GM23338 (cell line): ENCODE data around the gene DRD2. TPM values are rescaled to one million over a fixed set of nuclear protein-coding genes. Genes with fewer than 3 reads are reported as not detected.

ENCODE experiments used
- ATAC-seq: fragments of 200-7000 bp; cut with Tn5 transposase; 3 replicates; pipeline ENCODE4 v1.9.1; 2020
- DNase-seq: peaks from one replicate; pipeline ENCODE4 v3.0.0-alpha.2; 2015; ENCODE audit warnings: low spot score
- H2AFZ ChIP-seq: fragments of 200-600 bp; sonication (generic); 2 replicates; pipeline ENCODE4 v1.8.0; 2016; ENCODE audit warnings: antibody characterized with exemption, mild to moderate bottlenecking, moderate library complexity
- H3F3A ChIP-seq: fragments of 200-600 bp; sonication (generic); replicated peaks from 2 replicates; pipeline ENCODE4 v1.8.0; 2017; ENCODE audit warnings: antibody characterized with exemption, mixed run types, low read depth
- H3K27ac ChIP-seq: fragments of 200-600 bp; sonication (generic); 2 replicates; pipeline ENCODE4 v1.6.1; 2016; ENCODE audit warnings: low read depth
- H3K27me3 ChIP-seq: fragments of 200-600 bp; sonication (generic); 2 replicates; pipeline ENCODE4 v1.8.0; 2016; ENCODE audit warnings: mild to moderate bottlenecking, mixed run types, moderate library complexity; ENCODE audit not compliant: insufficient read depth
- H3K36me3 ChIP-seq: fragments of 200-600 bp; sonication (generic); 2 replicates; pipeline ENCODE4 v1.8.0; 2016; ENCODE audit warnings: mild to moderate bottlenecking; ENCODE audit not compliant: insufficient read depth
- H3K4me1 ChIP-seq: fragments of 200-600 bp; sonication (generic); 2 replicates; pipeline ENCODE4 v1.8.0; 2016; ENCODE audit warnings: mild to moderate bottlenecking, moderate library complexity; ENCODE audit not compliant: insufficient read depth
- H3K4me2 ChIP-seq: fragments of 200-600 bp; sonication (generic); 2 replicates; pipeline ENCODE4 v1.7.1; 2017; ENCODE audit warnings: mixed run types
- H3K4me3 ChIP-seq: fragments of 200-600 bp; sonication (generic); 2 replicates; pipeline ENCODE4 v1.6.1; 2016; ENCODE audit warnings: mixed run types
- H3K79me2 ChIP-seq: fragments of 200-600 bp; sonication (generic); replicated peaks from 2 replicates; pipeline ENCODE4 v1.8.0; 2017; ENCODE audit warnings: mild to moderate bottlenecking; ENCODE audit not compliant: insufficient read depth
- H3K9me2 ChIP-seq: fragments of 200-600 bp; sonication (generic); 2 replicates; pipeline ENCODE4 v1.8.0; 2017; ENCODE audit not compliant: insufficient read depth
- H4K20me1 ChIP-seq: fragments of 200-600 bp; sonication (generic); replicated peaks from 2 replicates; pipeline ENCODE4 v1.8.0; 2017; ENCODE audit warnings: mild to moderate bottlenecking; ENCODE audit not compliant: insufficient read depth
- H3K27ac Mint-ChIP-seq: 2 replicates; pipeline ENCODE4 v1.8.0; 2020; ENCODE audit warnings: inconsistent platforms, mild to moderate bottlenecking, moderate library complexity, mixed read lengths
- H3K27me3 Mint-ChIP-seq: 3 replicates; pipeline ENCODE4 v1.8.0; 2022; ENCODE audit warnings: low read depth, mild to moderate bottlenecking, moderate library complexity, mixed read lengths, inconsistent platforms; ENCODE audit not compliant: insufficient read depth, poor library complexity
- H3K36me3 Mint-ChIP-seq: 3 replicates; pipeline ENCODE4 v1.8.0; 2021; ENCODE audit warnings: low read depth, mild to moderate bottlenecking, inconsistent platforms, moderate library complexity, mixed read lengths
- H3K4me1 Mint-ChIP-seq: 3 replicates; pipeline ENCODE4 v1.8.0; 2020; ENCODE audit warnings: mild to moderate bottlenecking, inconsistent platforms, mixed read lengths
- H3K4me3 Mint-ChIP-seq: 3 replicates; pipeline ENCODE4 v1.8.0; 2021; ENCODE audit warnings: moderate library complexity, mild to moderate bottlenecking, inconsistent platforms, mixed read lengths
- H3K9me3 Mint-ChIP-seq: 3 replicates; pipeline ENCODE4 v1.8.0; 2020; ENCODE audit warnings: moderate library complexity, mild to moderate bottlenecking, inconsistent platforms, mixed read lengths
- CREB1 ChIP-seq: fragments of 250-450 bp; sonication (Bioruptor Pico); IDR thresholded peaks from 2 replicates; pipeline ENCODE4 v1.5.0; 2020; ENCODE audit warnings: low read depth, mild to moderate bottlenecking, moderate library complexity
- CTCF ChIP-seq, 2 experiments: fragments of 200-600 bp in 1 of 2; sonication (generic) in 1 of 2; conservative IDR thresholded peaks; 2 replicates each; pipeline versions ENCODE4 v1.5.1 to v1.6.1; 2016 to 2017; ENCODE audit warnings: antibody characterized with exemption in 2 of 2, low read depth in 2 of 2, mild to moderate bottlenecking in 2 of 2, moderate library complexity in 1 of 2
- ETS1 ChIP-seq: IDR thresholded peaks from 2 replicates; pipeline ENCODE4 v1.6.1; 2016; ENCODE audit warnings: antibody characterized with exemption
- EZH2phosphoT487 ChIP-seq: fragments of 200-600 bp; sonication (generic); IDR thresholded peaks from one replicate; pipeline ENCODE4 v1.8.1; 2018; ENCODE audit warnings: antibody characterized with exemption; ENCODE audit not compliant: unreplicated experiment
- JUNB ChIP-seq: IDR thresholded peaks from one replicate; pipeline ENCODE4 v1.6.1; 2016; ENCODE audit warnings: antibody characterized with exemption; ENCODE audit not compliant: unreplicated experiment
- NANOG ChIP-seq: IDR thresholded peaks from 2 replicates; pipeline ENCODE4 v1.6.1; 2016; ENCODE audit warnings: antibody characterized with exemption, borderline replicate concordance
- POLR2AphosphoS5 ChIP-seq: IDR thresholded peaks from 2 replicates; pipeline ENCODE4 v1.6.1; 2016; ENCODE audit warnings: antibody characterized with exemption, low read depth
- STAT1 ChIP-seq: IDR thresholded peaks from one replicate; pipeline ENCODE4 v1.6.1; 2016; ENCODE audit warnings: antibody characterized with exemption; ENCODE audit not compliant: unreplicated experiment
- ZNF331 ChIP-seq: fragments of 250-450 bp; sonication (Bioruptor Pico); IDR thresholded peaks from 2 replicates; pipeline ENCODE4 v1.5.0; 2020; ENCODE audit warnings: low read depth, mild to moderate bottlenecking, moderate library complexity
- polyA plus RNA-seq: library from polyadenylated mRNA; unstranded; fragments of >200 nt; fragmentation: Nextera tagmentation; extraction: Ambion mirVana; gene quantifications from 2 replicates; pipeline ENCODE4 v1.2.1, GENCODE V29; 2016
- total RNA-seq: library from RNA; depleted of rRNA; stranded (reverse); fragments of >200 nt; shearing (Covaris generic); gene quantifications from 2 replicates; pipeline ENCODE4 v1.2.3, GENCODE V29; 2014
- TF ChIP-seq, protein P1 (sequence below): IDR thresholded peaks from one replicate; pipeline ENCODE4 v1.6.1; 2018; ENCODE audit warnings: antibody characterized with exemption; ENCODE audit not compliant: unreplicated experiment
- TF ChIP-seq, protein P2 (sequence below): fragments of 250-450 bp; sonication (Bioruptor Pico); IDR thresholded peaks from 2 replicates; pipeline ENCODE4 v1.5.0; 2020; ENCODE audit warnings: mild to moderate bottlenecking, moderate library complexity

DRD2 gene
- total and polyA plus RNA-seq, 2 experiments from 2014 or later, result 0.21 to 0.66 TPM

DNA sequence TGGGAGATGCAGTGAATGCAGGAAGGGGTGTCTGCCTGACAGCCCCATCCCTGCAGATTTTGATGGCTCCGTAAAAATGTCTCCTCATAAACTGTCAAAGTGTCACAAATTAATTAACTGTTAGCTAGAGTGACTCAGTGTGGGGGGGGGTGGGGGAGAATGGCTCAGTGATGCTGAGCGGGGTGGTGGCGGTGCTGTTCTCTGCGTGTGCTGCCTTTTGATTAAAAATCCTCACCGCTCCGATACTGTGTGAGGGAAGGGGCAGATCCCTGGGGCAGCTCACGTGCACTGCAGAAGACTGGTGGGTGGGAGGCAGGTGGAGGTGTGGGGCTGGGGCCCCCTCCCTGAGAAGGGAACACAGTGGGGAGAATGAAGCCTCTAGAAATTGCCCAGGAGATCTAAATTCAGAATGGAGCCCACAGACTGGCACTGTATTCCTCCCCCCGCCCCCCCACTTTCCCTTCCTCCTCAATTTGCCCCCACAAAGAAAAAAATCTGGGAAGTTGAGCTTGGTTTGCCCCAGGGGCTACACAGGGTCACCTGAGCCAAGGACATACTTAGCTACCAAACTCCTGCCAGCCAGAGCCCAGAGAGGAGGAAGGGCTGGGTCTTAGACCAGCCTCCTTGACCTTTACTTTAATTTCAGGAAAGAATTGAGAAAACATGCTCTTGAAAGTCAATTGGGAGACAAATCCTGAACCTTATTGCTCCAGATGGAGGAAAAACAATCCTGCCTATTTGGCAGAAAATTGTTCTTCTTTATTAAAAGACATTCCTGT, 39.8 kb downstream of the DRD2 start:
- Histone ChIP-seq H3K9me2 (no peaks in the 10 kb centered on the region), H3K4me1 (peaks cover 8% of the 10 kb centered on the region; the same call in 1 of the 2 replicates), H2AFZ (peak overlapping the region; percentile 81), H3K4me3 (no peak overlapping the region), H3K36me3 (no peaks in the 10 kb centered on the region), H3K27me3 (no peaks in the 10 kb centered on the region), H3F3A (no peaks in the 10 kb centered on the region), H4K20me1 (no peaks in the 10 kb centered on the region), H3K27ac (no peak overlapping the region), H3K4me2 (no peak overlapping the region), H3K79me2 (no peaks in the 10 kb centered on the region)
- Mint-ChIP-seq H3K4me1 (peaks cover 12% of the 10 kb centered on the region), H3K36me3 (no peaks in the 10 kb centered on the region), H3K27ac (no peak overlapping the region), H3K9me3 (no peaks in the 10 kb centered on the region), H3K27me3 (peaks cover 5% of the 10 kb centered on the region), H3K4me3 (no peak overlapping the region)
- no peak for DNase-seq
- ATAC-seq, result no peak
- TF ChIP-seq CTCF (conservative IDR thresholded peaks at IDR 0.05; ENCODE audit: low read depth in 2 of 2) (no peak), NANOG (no peak), ETS1 (no peak), EZH2phosphoT487 (no peak), CREB1 (CRISPR knock-in tag) (no peak), ZNF331 (CRISPR knock-in tag) (no peak), JUNB (no peak), STAT1 (no peak), POLR2AphosphoS5 (no peak)
- TF ChIP-seq, protein P1, sequence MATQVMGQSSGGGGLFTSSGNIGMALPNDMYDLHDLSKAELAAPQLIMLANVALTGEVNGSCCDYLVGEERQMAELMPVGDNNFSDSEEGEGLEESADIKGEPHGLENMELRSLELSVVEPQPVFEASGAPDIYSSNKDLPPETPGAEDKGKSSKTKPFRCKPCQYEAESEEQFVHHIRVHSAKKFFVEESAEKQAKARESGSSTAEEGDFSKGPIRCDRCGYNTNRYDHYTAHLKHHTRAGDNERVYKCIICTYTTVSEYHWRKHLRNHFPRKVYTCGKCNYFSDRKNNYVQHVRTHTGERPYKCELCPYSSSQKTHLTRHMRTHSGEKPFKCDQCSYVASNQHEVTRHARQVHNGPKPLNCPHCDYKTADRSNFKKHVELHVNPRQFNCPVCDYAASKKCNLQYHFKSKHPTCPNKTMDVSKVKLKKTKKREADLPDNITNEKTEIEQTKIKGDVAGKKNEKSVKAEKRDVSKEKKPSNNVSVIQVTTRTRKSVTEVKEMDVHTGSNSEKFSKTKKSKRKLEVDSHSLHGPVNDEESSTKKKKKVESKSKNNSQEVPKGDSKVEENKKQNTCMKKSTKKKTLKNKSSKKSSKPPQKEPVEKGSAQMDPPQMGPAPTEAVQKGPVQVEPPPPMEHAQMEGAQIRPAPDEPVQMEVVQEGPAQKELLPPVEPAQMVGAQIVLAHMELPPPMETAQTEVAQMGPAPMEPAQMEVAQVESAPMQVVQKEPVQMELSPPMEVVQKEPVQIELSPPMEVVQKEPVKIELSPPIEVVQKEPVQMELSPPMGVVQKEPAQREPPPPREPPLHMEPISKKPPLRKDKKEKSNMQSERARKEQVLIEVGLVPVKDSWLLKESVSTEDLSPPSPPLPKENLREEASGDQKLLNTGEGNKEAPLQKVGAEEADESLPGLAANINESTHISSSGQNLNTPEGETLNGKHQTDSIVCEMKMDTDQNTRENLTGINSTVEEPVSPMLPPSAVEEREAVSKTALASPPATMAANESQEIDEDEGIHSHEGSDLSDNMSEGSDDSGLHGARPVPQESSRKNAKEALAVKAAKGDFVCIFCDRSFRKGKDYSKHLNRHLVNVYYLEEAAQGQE, result no peak
- TF ChIP-seq, protein P2, sequence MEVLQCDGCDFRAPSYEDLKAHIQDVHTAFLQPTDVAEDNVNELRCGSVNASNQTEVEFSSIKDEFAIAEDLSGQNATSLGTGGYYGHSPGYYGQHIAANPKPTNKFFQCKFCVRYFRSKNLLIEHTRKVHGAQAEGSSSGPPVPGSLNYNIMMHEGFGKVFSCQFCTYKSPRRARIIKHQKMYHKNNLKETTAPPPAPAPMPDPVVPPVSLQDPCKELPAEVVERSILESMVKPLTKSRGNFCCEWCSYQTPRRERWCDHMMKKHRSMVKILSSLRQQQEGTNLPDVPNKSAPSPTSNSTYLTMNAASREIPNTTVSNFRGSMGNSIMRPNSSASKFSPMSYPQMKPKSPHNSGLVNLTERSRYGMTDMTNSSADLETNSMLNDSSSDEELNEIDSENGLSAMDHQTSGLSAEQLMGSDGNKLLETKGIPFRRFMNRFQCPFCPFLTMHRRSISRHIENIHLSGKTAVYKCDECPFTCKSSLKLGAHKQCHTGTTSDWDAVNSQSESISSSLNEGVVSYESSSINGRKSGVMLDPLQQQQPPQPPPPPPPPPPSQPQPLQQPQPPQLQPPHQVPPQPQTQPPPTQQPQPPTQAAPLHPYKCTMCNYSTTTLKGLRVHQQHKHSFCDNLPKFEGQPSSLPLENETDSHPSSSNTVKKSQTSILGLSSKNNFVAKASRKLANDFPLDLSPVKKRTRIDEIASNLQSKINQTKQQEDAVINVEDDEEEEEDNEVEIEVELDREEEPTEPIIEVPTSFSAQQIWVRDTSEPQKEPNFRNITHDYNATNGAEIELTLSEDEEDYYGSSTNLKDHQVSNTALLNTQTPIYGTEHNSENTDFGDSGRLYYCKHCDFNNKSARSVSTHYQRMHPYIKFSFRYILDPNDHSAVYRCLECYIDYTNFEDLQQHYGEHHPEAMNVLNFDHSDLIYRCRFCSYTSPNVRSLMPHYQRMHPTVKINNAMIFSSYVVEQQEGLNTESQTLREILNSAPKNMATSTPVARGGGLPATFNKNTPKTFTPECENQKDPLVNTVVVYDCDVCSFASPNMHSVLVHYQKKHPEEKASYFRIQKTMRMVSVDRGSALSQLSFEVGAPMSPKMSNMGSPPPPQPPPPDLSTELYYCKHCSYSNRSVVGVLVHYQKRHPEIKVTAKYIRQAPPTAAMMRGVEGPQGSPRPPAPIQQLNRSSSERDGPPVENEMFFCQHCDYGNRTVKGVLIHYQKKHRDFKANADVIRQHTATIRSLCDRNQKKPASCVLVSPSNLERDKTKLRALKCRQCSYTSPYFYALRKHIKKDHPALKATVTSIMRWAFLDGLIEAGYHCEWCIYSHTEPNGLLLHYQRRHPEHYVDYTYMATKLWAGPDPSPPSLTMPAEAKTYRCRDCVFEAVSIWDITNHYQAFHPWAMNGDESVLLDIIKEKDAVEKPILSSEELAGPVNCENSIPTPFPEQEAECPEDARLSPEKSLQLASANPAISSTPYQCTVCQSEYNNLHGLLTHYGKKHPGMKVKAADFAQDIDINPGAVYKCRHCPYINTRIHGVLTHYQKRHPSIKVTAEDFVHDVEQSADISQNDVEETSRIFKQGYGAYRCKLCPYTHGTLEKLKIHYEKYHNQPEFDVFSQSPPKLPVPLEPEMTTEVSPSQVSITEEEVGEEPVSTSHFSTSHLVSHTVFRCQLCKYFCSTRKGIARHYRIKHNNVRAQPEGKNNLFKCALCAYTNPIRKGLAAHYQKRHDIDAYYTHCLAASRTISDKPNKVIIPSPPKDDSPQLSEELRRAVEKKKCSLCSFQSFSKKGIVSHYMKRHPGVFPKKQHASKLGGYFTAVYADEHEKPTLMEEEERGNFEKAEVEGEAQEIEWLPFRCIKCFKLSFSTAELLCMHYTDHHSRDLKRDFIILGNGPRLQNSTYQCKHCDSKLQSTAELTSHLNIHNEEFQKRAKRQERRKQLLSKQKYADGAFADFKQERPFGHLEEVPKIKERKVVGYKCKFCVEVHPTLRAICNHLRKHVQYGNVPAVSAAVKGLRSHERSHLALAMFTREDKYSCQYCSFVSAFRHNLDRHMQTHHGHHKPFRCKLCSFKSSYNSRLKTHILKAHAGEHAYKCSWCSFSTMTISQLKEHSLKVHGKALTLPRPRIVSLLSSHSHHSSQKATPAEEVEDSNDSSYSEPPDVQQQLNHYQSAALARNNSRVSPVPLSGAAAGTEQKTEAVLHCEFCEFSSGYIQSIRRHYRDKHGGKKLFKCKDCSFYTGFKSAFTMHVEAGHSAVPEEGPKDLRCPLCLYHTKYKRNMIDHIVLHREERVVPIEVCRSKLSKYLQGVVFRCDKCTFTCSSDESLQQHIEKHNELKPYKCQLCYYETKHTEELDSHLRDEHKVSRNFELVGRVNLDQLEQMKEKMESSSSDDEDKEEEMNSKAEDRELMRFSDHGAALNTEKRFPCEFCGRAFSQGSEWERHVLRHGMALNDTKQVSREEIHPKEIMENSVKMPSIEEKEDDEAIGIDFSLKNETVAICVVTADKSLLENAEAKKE (CRISPR knock-in tag), result no peak
